Measurements from ENCODE around the gene WNT8A.
A peak's percentile ranks its signal among the peaks of the same experiment; 100 is the strongest.

The WNT8A gene

DNA sequence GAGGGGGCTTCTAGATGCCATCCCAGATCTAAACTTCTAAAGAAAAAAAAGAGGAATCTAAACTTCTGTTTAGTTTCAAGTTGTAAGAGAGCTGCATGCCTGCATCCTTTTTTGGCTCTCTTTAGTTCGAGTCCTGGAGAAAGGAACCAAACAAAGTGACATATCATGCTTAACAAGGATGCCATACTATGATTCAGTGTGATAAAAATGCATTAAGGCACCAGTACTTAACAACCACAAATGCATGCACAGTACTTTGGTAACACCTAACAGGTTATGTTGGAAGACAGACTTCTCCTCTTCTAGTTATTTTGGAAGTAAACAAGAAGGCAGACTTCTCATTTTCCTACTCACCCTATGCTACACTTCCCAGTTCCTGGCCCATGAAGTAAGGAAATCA is 28.1 kb downstream of the WNT8A start:
- DNase-seq (ENCODE audit: insufficient read length) = no peak
- FAIRE-seq = no peak
- TF ChIP-seq POLR2A (IDR thresholded peaks at IDR 0.05; ENCODE audit: low read depth, low read length) (no peak), POLR2AphosphoS5 (IDR thresholded peaks at IDR 0.05; ENCODE audit: low read depth, low read length) (no peak), TAF1 (IDR thresholded peaks at IDR 0.05; ENCODE audit: borderline replicate concordance, low read depth, low read length) (no peak)

DNA sequence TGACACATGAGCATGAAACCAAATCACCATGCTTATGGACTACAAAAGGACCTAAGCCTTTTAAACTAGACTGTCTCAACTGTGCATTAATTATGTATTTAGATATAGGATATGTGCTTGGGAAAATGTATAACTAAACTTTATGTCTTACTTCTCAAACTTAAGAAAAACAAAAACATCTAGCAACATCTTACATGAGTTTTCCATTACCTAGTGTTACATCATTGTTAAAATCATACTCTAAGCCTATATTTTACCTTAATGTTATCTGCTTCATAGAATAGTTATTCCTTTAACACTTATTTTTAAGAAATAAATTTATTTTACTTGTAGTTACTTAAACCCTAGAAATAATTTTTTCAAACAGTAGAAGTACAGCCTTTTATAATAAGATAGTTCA is 31.4 kb downstream of the WNT8A start:
- no peak for FAIRE-seq
- DNase-seq (ENCODE audit: insufficient read length) = no peak
- no peak for TF ChIP-seq POLR2A (IDR thresholded peaks at IDR 0.05; ENCODE audit: low read depth, low read length)

DNA sequence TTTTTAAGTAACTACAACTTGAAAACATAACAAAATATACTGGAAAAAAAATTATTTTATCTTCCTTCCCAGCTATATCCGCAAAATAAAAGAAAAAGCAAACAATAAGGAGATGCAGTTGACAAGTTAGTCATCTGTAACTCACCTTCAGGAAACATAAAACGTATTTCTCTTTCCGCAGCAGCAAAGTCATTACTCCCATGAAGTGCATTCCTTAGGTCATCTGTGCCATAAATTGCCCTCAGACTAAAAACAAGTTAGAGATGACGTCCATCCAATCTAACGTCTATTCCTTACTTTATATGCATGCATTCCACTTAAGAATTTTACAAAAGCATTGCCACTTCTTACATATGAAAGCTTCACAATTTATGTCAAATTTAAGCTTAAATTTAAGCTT is 44.5 kb downstream of the WNT8A start:
- TF ChIP-seq TAF1 (IDR thresholded peaks at IDR 0.05; ENCODE audit: borderline replicate concordance, low read depth, low read length) (no peak), POLR2A (IDR thresholded peaks at IDR 0.05; ENCODE audit: low read depth, low read length) (no peak), POLR2AphosphoS5 (IDR thresholded peaks at IDR 0.05; ENCODE audit: low read depth, low read length) (no peak)
- DNase-seq (ENCODE audit: insufficient read length) = no peak
- no peak for FAIRE-seq

DNA sequence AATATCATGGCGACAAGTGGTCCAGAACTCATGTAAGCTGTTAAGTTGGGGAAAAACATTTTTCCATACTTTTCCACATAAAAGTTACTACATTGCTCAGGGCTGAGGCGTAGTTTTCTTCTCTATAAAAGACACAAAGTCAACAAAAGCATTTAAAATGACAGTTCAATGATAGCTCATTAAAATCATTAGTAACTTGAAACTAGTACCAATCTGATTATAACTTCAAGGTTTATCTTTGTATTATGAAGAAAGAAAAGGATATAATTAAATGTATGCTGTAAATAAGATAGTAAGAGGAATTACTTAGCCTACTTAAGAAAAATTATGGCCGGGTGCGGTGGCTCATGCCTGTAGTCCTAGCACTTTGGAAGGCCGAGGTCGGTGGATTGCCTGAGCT is 45.5 kb downstream of the WNT8A start:
- FAIRE-seq (no peak), DNase-seq (ENCODE audit: insufficient read length) (no peak)
- TF ChIP-seq TAF1 (IDR thresholded peaks at IDR 0.05; ENCODE audit: borderline replicate concordance, low read depth, low read length) = no peak
- no peak for TF ChIP-seq POLR2A (IDR thresholded peaks at IDR 0.05; ENCODE audit: low read depth, low read length)
- no peak for TF ChIP-seq POLR2AphosphoS5 (IDR thresholded peaks at IDR 0.05; ENCODE audit: low read depth, low read length)

DNA sequence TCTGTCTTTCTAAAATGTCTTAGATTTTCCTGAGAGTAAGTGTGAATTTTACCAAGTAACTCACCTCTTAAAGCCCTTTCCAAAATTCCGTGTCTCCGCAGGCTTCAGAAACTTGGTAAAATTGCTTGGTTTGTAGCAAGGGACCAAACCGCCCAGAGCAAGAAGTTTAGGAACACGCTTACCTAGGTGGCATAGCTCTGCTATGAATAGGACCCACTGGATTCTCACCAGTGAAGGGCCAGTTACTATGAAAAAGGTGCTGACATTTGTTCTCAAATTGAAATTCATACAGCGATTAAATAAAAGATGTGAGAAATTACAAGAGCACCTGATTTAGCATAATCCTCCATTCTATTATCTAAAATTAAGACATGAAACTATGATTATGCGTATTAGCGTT is 48.7 kb downstream of the WNT8A start:
- FAIRE-seq = no peak
- no peak for TF ChIP-seq TAF1 (IDR thresholded peaks at IDR 0.05; ENCODE audit: borderline replicate concordance, low read depth, low read length)
- TF ChIP-seq POLR2A (IDR thresholded peaks at IDR 0.05; ENCODE audit: low read depth, low read length) = no peak
- no peak for TF ChIP-seq POLR2AphosphoS5 (IDR thresholded peaks at IDR 0.05; ENCODE audit: low read depth, low read length)
- no peak for DNase-seq (ENCODE audit: insufficient read length)

DNA sequence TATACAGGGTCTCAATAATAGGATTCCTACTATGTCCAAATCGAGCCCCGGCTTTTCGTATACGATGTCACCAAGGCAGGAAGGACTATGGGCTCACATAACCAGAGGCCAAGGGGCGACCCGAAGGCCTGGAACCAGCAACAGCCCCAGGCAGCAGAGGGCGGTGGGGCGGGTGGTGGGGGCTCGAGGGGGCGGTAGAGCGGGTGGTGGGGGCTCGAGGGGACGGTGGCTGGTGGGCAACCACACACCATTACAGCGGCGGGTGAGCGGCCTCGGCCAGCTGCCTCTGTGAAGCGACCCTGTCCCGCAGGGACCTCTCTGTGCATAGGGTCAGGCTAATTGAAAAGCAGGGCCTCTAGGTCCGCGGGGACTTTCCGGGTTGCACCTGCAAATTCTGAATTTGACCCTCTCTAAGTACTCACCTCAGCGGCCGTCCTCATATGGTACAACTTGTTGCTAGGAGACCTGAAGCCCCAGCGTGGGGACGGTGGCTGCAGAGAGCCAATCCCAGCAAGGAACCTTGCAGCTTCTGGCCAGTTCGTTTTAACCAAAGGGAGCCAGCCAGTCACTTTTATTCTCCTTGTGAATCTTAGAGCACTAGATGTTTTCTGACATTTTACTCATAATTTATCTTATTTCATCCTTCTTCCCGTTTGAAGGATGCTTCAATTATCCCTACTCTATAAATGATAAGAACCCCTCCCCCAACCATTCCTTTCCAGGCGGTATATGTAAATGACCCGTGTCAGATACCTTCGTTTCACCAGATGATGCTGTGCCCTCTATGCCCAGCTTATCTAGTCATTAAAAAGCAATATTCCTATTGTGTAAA is 55.3 kb downstream of the WNT8A start, which contains the start of gene NME5:
Gene NME5 (minus strand): TSS at position 480 of the 832 bp plus-strand sequence. CDS start 648 bp downstream, outside the sequence.
- FAIRE-seq = peak; percentile 44
- DNase-seq (ENCODE audit: insufficient read length) = peak; percentile 29

DNA sequence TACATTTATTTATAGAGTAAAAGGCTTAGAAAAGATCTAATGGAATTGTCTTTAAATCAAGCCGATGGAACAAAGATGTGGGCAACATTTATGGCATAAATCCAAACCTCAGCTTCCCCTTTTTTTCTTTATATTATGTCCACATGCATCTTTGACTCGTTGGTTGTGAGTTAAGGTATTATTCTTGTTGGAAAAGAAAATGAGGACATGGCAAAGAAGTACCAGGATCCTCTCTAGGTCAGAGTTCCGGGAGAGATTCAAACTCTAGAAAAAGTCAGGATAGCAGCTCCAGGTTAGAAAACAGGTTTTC is 55.9 kb downstream of the WNT8A start:
- TF ChIP-seq POLR2AphosphoS5 (IDR thresholded peaks at IDR 0.05; ENCODE audit: low read depth, low read length) = no peak
- no peak for TF ChIP-seq TAF1 (IDR thresholded peaks at IDR 0.05; ENCODE audit: borderline replicate concordance, low read depth, low read length)
- no peak for TF ChIP-seq POLR2A (IDR thresholded peaks at IDR 0.05; ENCODE audit: low read depth, low read length)
- FAIRE-seq (no peak), DNase-seq (ENCODE audit: insufficient read length) (no peak)

More for the DNA sequence above, 55.3 kb downstream of the WNT8A start, which contains the start of gene NME5:
- TF ChIP-seq TAF1 (IDR thresholded peaks at IDR 0.05; ENCODE audit: borderline replicate concordance, low read depth, low read length) (no peak), POLR2A (IDR thresholded peaks at IDR 0.05; ENCODE audit: low read depth, low read length) (no peak), POLR2AphosphoS5 (IDR thresholded peaks at IDR 0.05; ENCODE audit: low read depth, low read length) (no peak)

DNA sequence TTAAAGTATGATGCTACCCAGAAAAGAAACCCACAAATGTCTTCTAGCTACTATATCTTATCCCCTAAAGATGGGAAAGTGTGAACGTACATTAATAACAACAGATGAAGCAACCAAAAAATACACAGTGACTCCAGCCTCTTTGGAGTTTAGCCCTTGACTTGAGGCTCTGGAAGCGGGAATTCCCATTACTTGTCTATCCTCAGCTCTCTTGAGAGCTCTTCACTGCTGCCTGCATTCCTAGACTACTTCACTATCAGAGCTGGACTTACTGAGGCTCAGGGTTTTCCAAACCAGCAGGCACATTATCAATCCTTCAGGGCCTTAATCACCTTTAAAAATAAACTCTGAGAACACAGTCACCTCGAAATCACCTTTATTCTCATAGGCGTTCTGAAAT is 56.4 kb downstream of the WNT8A start:
- no peak for FAIRE-seq
- TF ChIP-seq POLR2A (IDR thresholded peaks at IDR 0.05; ENCODE audit: low read depth, low read length) = no peak
- TF ChIP-seq POLR2AphosphoS5 (IDR thresholded peaks at IDR 0.05; ENCODE audit: low read depth, low read length) = no peak
- no peak for TF ChIP-seq TAF1 (IDR thresholded peaks at IDR 0.05; ENCODE audit: borderline replicate concordance, low read depth, low read length)

More for the DNA sequence above, 56.4 kb downstream of the WNT8A start:
- DNase-seq (ENCODE audit: insufficient read length) = no peak
